GM13976 (cell line): ENCODE data around the gene HOXB5.

ENCODE experiments used
- DNase-seq: peaks from one replicate; pipeline ENCODE4 v3.0.0; 2012; ENCODE audit warnings: low spot score
- in situ Hi-C: fragments of 300-500 bp; cut with MboI; formaldehyde crosslinking; loops from one replicate; pipeline ENCODE4 v1.12.0; 2022; ENCODE audit warnings: low sequenced_read_pairs, mixed read lengths, inconsistent platforms; ENCODE audit not compliant: unreplicated experiment
- TF ChIP-seq, protein P1 (sequence below): IDR thresholded peaks from 2 replicates; pipeline ENCODE4 v1.5.1; 2012; ENCODE audit warnings: borderline replicate concordance, mild to moderate bottlenecking; ENCODE audit not compliant: insufficient read depth; ENCODE audit errors: extremely low read depth, missing control alignments, control extremely low read depth

HOXB5 gene

GRCh38 chr17:48565022-48565554 lies 28.5 kb downstream of the HOXB5 start:
- DNase-seq, result no peak
- TF ChIP-seq, protein P1, sequence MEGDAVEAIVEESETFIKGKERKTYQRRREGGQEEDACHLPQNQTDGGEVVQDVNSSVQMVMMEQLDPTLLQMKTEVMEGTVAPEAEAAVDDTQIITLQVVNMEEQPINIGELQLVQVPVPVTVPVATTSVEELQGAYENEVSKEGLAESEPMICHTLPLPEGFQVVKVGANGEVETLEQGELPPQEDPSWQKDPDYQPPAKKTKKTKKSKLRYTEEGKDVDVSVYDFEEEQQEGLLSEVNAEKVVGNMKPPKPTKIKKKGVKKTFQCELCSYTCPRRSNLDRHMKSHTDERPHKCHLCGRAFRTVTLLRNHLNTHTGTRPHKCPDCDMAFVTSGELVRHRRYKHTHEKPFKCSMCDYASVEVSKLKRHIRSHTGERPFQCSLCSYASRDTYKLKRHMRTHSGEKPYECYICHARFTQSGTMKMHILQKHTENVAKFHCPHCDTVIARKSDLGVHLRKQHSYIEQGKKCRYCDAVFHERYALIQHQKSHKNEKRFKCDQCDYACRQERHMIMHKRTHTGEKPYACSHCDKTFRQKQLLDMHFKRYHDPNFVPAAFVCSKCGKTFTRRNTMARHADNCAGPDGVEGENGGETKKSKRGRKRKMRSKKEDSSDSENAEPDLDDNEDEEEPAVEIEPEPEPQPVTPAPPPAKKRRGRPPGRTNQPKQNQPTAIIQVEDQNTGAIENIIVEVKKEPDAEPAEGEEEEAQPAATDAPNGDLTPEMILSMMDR, result no peak
- in situ Hi-C loops, result no loop called here

- in situ Hi-C loops, result no loop called here
- no peak for DNase-seq
- TF ChIP-seq, protein P1, result no peak
These were observed 29.2 kb downstream of the HOXB5 start for GRCh38 chr17:48564188-48565021.

DNA sequence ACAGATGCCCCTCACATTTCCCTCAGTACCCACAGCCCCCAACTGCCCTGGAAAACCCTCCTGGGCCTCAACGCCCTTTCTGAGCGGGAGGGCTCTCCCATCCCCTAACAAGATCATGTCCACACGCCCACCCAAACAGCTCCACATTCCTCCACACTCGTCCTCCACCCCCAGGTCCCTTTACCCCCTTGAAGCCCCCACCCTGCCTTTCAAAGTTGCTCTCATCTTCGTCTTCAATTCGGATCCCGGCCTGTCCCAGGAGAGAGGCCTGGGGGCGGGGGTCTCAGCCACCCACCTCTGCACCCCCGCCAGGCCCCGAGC lies 29.8 kb downstream of the HOXB5 start:
- no peak for DNase-seq
- in situ Hi-C loops, result no loop called here
- TF ChIP-seq, protein P1, result no peak

DNA sequence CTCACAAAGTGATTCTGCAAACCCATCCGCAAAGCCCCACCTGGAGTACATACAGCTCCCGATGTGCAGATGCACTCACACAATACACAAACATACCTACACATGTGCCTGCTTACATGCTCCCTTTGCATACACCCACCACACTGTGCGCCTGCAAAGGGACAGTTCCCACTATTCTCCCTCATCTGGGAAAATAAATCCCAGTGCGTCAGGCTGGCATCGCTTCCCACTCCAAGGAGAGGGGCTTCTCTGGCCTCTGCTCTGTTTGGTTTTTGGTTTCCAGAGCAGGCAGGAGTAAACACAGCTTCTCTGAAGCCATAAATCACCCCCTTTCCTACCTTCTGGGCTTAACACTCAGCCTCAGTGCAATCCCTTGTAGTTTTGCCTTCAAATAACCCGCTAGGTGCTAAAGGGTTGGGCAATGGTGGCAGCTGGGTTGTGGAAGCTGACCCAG lies 30.2 kb downstream of the HOXB5 start:
- TF ChIP-seq, protein P1, result no peak

DNA sequence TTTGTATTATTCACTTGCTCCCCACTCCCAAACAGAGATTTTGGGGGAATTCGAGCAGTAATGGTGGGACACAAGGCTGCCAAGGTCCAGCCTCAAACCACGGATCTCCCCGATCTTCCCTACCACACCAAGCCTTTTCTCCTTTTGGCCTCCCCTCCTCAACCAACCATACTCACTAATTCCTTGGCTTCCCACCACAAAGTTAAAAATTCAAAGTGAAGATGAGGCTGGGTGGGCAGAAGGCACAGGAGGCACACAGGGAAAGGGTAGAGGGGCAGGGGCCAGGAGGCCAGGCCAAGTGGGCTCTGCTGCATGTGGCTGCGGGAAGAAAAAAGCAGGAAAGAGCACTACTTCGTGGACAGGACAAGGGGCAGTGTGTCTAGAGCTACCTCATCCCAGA lies 30.6 kb downstream of the HOXB5 start:
- no peak for DNase-seq
- in situ Hi-C loops, result no loop called here
- TF ChIP-seq, protein P1, result no peak

More for the DNA sequence above, 30.2 kb downstream of the HOXB5 start:
- in situ Hi-C loops, result no loop called here
- no peak for DNase-seq

DNA sequence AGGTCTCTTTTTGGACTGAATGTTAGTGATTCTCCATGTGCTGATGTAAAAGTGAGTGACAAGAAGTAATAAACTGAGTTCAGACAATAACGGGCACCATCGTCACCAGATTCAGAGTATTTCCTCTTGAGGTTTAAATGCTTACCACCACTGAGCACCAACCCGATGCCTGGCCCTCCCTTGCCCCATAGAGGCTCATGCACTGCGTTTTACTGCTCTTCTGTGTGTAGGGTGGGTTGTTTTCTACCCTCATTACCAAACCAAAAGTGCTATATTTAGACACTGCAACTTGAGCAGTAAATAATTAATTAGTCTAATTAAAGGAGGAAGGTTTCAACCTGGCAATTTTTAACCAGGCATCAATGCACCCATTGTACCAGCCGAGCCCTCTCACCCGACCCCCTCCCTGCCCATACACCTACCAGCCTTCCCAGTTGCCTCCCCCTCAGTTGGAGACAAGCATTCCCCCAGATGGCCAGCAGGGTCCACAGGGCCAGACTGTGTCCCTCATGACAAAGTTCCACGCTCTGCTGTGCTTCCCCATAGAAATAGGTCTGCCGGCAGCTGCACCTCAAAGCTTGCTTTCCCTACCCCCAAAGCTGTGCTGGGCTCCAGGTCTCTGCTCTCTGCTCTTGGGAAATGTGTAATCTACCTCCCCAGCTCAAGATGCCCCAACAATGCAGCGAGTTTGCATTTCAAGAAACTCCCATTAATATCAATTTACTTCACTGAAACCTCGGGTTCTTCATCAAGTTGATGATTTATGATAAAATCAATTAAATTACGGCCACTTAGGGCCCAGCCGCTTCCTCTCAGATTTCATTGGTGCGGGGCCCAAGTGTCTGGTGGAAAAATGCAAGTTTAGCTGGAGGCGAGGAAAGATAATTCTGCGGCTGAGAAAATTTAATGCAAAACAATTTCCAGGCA lies 31.4 kb downstream of the HOXB5 start:
- in situ Hi-C loops, result no loop called here
- TF ChIP-seq, protein P1, result no peak
- DNase-seq, result no peak
